Caco-2 (cell line): ENCODE results near the gene ACOX1. TPM values are rescaled to one million over a fixed set of nuclear protein-coding genes. Genes with fewer than 3 reads are reported as not detected.

Source experiments
- BruUV-seq: library from RNA; stranded (reverse); fragments of 400-500 nt; replicated peaks from 2 replicates; lab custom pipeline; 2021; lab: Mats Ljungman, UMichigan
- CTCF ChIA-PET: fragments of 300-600 bp; sonication (Branson Sonifier 250); formaldehyde crosslinking; loops from one replicate; lab custom pipeline; 2022; ENCODE audit warnings: antibody characterized with exemption; lab: Charles Lee
- POLR2A ChIA-PET: fragments of 300-600 bp; sonication (Branson Sonifier 250); formaldehyde crosslinking; loops from one replicate; lab custom pipeline; 2022; ENCODE audit warnings: antibody characterized with exemption; lab: Charles Lee
- DNase-seq, 2 experiments: peaks; one replicate each; pipeline versions ENCODE4 v3.0.0 to v3.0.0-alpha.2; 2020 to 2022
- H3K27me3 ChIP-seq: replicated peaks from 2 replicates; pipeline ENCODE4 v1.6.0; 2011; ENCODE audit warnings: low read length; ENCODE audit not compliant: control insufficient read depth, insufficient read depth
- H3K36me3 ChIP-seq: 2 replicates; pipeline ENCODE4 v1.5.1; 2011; ENCODE audit warnings: low read length; ENCODE audit not compliant: control insufficient read depth, insufficient read depth
- H3K4me1 ChIP-seq: fragments of 250-450 bp; sonication (Bioruptor Pico); 2 replicates; pipeline ENCODE4 v1.5.1; 2020; ENCODE audit warnings: mild to moderate bottlenecking
- H3K4me3 ChIP-seq: 2 replicates; pipeline ENCODE4 v1.5.1; 2011; ENCODE audit warnings: low read depth, mild to moderate bottlenecking, control low read depth, low read length
- H3K9me3 ChIP-seq: fragments of 250-450 bp; sonication (Bioruptor Pico); 2 replicates; pipeline ENCODE4 v1.5.1; 2020; ENCODE audit warnings: mild to moderate bottlenecking, moderate library complexity
- H3K27ac Mint-ChIP-seq: one replicate; pipeline ENCODE4 v1.8.0; 2022; ENCODE audit warnings: mixed read lengths; ENCODE audit not compliant: unreplicated experiment
- H3K27me3 Mint-ChIP-seq: one replicate; pipeline ENCODE4 v1.8.0; 2022; ENCODE audit warnings: mixed read lengths; ENCODE audit not compliant: insufficient read depth, unreplicated experiment
- H3K36me3 Mint-ChIP-seq: one replicate; pipeline ENCODE4 v1.8.0; 2022; ENCODE audit warnings: mild to moderate bottlenecking, mixed read lengths; ENCODE audit not compliant: insufficient read depth, unreplicated experiment
- H3K4me1 Mint-ChIP-seq: one replicate; pipeline ENCODE4 v1.8.0; 2022; ENCODE audit warnings: low read depth, mixed read lengths; ENCODE audit not compliant: unreplicated experiment
- H3K4me3 Mint-ChIP-seq: one replicate; pipeline ENCODE4 v1.8.0; 2022; ENCODE audit warnings: mild to moderate bottlenecking, moderate library complexity, mixed read lengths; ENCODE audit not compliant: unreplicated experiment
- H3K9me3 Mint-ChIP-seq: one replicate; pipeline ENCODE4 v1.8.0; 2022; ENCODE audit warnings: mixed read lengths; ENCODE audit not compliant: unreplicated experiment
- intact Hi-C: fragments of 100-400 bp; cut with micrococcal nuclease; formaldehyde crosslinking; loops from one replicate; pipeline ENCODE4 v1.10.0; 2022; ENCODE audit not compliant: unreplicated experiment
- total RNA-seq: library from RNA; stranded (reverse); gene quantifications from 2 replicates; pipeline ENCODE4 v1.2.3, GENCODE V29; 2022
- TF ChIP-seq, protein P1 (sequence below), 2 experiments: fragments of 200-600 bp in 1 of 2; IDR thresholded peaks; 1 replicate in 1 of 2; 2 replicates in 1 of 2; pipeline versions ENCODE4 v1.5.1 to v1.8.0; 2011 to 2022; ENCODE audit warnings: antibody characterized with exemption in 1 of 2, control low read depth in 1 of 2, inconsistent platforms in 1 of 2, low read depth in 1 of 2, low read length in 1 of 2, mild to moderate bottlenecking in 1 of 2, moderate library complexity in 1 of 2; ENCODE audit not compliant: insufficient read depth in 1 of 2, severe bottlenecking in 1 of 2, unreplicated experiment in 1 of 2

The ACOX1 gene
- total RNA-seq, 1 experiment from 2014 or later, result 48.3 TPM

DNA sequence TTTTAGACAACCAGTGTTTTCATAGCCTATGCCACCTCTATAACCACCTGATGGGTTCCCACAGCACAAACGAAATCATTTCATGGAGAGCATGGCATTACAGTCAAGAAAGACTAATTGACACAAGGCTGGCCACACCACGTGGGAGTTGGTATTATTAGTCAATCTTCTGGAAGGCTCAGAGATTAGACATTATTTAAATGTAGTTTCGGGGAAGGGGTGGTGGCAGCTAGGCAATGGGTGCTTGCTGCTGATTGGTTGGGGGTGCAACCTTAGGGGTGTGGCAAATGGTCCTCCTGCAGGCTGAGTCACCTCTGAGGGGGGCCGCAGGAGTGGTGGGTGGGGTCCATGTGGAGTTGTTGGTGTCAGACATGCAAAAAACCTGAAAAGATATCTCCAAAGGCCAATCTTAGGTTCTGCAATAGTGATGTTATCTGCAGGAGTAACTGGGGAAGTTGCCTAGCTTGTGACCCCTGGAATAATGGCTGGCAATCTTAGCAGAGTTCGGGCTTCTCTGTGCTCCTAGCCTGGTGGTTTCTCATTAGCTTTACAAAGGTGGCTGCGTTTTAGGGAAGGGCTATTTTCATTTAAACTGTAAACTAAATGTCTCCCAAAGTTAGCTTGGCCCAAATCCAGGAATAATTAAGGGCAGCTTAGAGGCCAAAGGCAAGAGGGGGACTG lies 4.7 kb upstream of the ACOX1 start:
- Histone ChIP-seq H3K4me3 (no peak overlapping the region), H3K27me3 (no peaks in the 10 kb centered on the region), H3K4me1 (peaks cover 44% of the 10 kb centered on the region), H3K9me3 (no peaks in the 10 kb centered on the region), H3K36me3 (no peaks in the 10 kb centered on the region)
- Mint-ChIP-seq H3K36me3 (peaks cover 23% of the 10 kb centered on the region), H3K27me3 (no peaks in the 10 kb centered on the region), H3K4me1 (peaks cover 37% of the 10 kb centered on the region), H3K4me3 (no peak overlapping the region), H3K9me3 (no peaks in the 10 kb centered on the region), H3K27ac (peak overlapping the region; percentile 82)
- TF ChIP-seq, protein P1, sequence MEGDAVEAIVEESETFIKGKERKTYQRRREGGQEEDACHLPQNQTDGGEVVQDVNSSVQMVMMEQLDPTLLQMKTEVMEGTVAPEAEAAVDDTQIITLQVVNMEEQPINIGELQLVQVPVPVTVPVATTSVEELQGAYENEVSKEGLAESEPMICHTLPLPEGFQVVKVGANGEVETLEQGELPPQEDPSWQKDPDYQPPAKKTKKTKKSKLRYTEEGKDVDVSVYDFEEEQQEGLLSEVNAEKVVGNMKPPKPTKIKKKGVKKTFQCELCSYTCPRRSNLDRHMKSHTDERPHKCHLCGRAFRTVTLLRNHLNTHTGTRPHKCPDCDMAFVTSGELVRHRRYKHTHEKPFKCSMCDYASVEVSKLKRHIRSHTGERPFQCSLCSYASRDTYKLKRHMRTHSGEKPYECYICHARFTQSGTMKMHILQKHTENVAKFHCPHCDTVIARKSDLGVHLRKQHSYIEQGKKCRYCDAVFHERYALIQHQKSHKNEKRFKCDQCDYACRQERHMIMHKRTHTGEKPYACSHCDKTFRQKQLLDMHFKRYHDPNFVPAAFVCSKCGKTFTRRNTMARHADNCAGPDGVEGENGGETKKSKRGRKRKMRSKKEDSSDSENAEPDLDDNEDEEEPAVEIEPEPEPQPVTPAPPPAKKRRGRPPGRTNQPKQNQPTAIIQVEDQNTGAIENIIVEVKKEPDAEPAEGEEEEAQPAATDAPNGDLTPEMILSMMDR (IDR thresholded peaks at IDR 0.05; ENCODE audit: insufficient read depth in 1 of 2, low read depth in 1 of 2, low read length in 1 of 2, severe bottlenecking in 1 of 2, unreplicated experiment in 1 of 2), result no peak
- POLR2A ChIA-PET, result no interaction called here
- no TSS peak for BruUV-seq
- CTCF ChIA-PET, result interaction anchor here (1.0 to 1.3 kb wide), 2 partner anchors 14 to 17 kb away, joined by 3 to 4 read pairs; partner anchors contain the start of gene CDK3
- no peak for DNase-seq
- intact Hi-C loops, result no loop called here

GRCh38 chr17:75981019-75981615 lies 2.2 kb upstream of the ACOX1 start:
- H3K27me3 ChIP-seq, result no peaks in the 10 kb centered on the region
- BruUV-seq, result no TSS peak
- no peaks in the 10 kb centered on the region for H3K27me3 Mint-ChIP-seq
- H3K4me3 ChIP-seq, result no peak overlapping the region
- CTCF ChIA-PET, result interaction anchor here (0.7 to 1.1 kb wide), 3 partner anchors 11 to 136 kb away, joined by 3 to 4 read pairs (median 4); no protein-coding TSS in a partner anchor
- H3K36me3 Mint-ChIP-seq, result peaks cover 34% of the 10 kb centered on the region
- H3K27ac Mint-ChIP-seq, result peak overlapping the region; percentile 100
- H3K9me3 ChIP-seq, result no peaks in the 10 kb centered on the region
- H3K4me1 Mint-ChIP-seq, result peaks cover 42% of the 10 kb centered on the region
- TF ChIP-seq, protein P1 (IDR thresholded peaks at IDR 0.05; ENCODE audit: insufficient read depth in 1 of 2, low read depth in 1 of 2, low read length in 1 of 2, severe bottlenecking in 1 of 2, unreplicated experiment in 1 of 2), result no peak
- peaks cover 54% of the 10 kb centered on the region for H3K4me1 ChIP-seq
- no peaks in the 10 kb centered on the region for H3K9me3 Mint-ChIP-seq
- POLR2A ChIA-PET, result interaction anchor here (0.6 to 1.1 kb wide), 5 partner anchors 9 to 282 kb away, joined by 3 to 10 read pairs (median 8); no protein-coding TSS in a partner anchor
- DNase-seq, result no peak
- intact Hi-C loops, result no loop called here
- peak overlapping the region; percentile 97 for H3K4me3 Mint-ChIP-seq
- H3K36me3 ChIP-seq, result no peaks in the 10 kb centered on the region

GRCh38 chr17:75980188-75981018 lies 1.4 kb upstream of the ACOX1 start:
- CTCF ChIA-PET, result no interaction called here
- no peaks in the 10 kb centered on the region for H3K27me3 ChIP-seq
- no TSS peak for BruUV-seq
- no peaks in the 10 kb centered on the region for H3K36me3 ChIP-seq
- H3K4me1 ChIP-seq, result peaks cover 60% of the 10 kb centered on the region
- H3K36me3 Mint-ChIP-seq, result peaks cover 37% of the 10 kb centered on the region
- H3K4me3 Mint-ChIP-seq, result peak overlapping the region; percentile 97
- peak overlapping the region; percentile 100 for H3K27ac Mint-ChIP-seq
- DNase-seq, result no peak
- POLR2A ChIA-PET, result interaction anchor here (0.6 kb wide), 2 partner anchors 34 to 245 kb away, joined by 3 to 5 read pairs; no protein-coding TSS in a partner anchor
- intact Hi-C loops, result no loop called here
- H3K4me3 ChIP-seq, result peak overlapping the region; percentile 88
- no peaks in the 10 kb centered on the region for H3K9me3 ChIP-seq
- H3K4me1 Mint-ChIP-seq, result peaks cover 45% of the 10 kb centered on the region
- H3K27me3 Mint-ChIP-seq, result no peaks in the 10 kb centered on the region
- H3K9me3 Mint-ChIP-seq, result no peaks in the 10 kb centered on the region
- TF ChIP-seq, protein P1 (IDR thresholded peaks at IDR 0.05; ENCODE audit: insufficient read depth in 1 of 2, low read depth in 1 of 2, low read length in 1 of 2, severe bottlenecking in 1 of 2, unreplicated experiment in 1 of 2), result no peak
